HepG2 (cell line): Measurements from ENCODE around the gene OBSL1. TPM values are rescaled to one million over a fixed set of nuclear protein-coding genes. Genes with fewer than 3 reads are reported as not detected.

ENCODE experiments used
- ATAC-seq: fragments of 200-7000 bp; cut with Tn5 transposase; 3 replicates; pipeline ENCODE4 v1.9.1; 2020; ENCODE audit warnings: mild to moderate bottlenecking, moderate library complexity
- BruUV-seq: library from RNA; stranded (reverse); fragments of 400-500 nt; replicated peaks from 2 replicates; lab custom pipeline; 2021; lab: Mats Ljungman, UMichigan
- CTCF ChIA-PET: fragments of 300-600 bp; formaldehyde crosslinking; extraction: SDS; loops from one replicate; lab custom pipeline; 2021; ENCODE audit warnings: low total read pairs, inconsistent platforms, low intra/inter-chr PET ratio; lab: Yijun Ruan, JAX
- POLR2A ChIA-PET: fragments of 350-600 bp; sonication (Branson Sonifier 250); formaldehyde crosslinking; loops from one replicate; lab custom pipeline; 2020; ENCODE audit warnings: antibody characterized with exemption, inconsistent platforms; lab: Yijun Ruan, JAX
- DNase-seq: peaks from one replicate; pipeline ENCODE4 v3.0.0-alpha.2; 2015; ENCODE audit warnings: low spot score
- FAIRE-seq: peaks from 3 replicates; lab custom pipeline; 2011; peaks lifted over from hg19 to GRCh38; lab: Jason Lieb, UNC
- H2AFZ ChIP-seq: one replicate; pipeline ENCODE4 v1.6.1; 2011; ENCODE audit warnings: low read length, inconsistent platforms
- H3K27ac ChIP-seq: fragments of 300-600 bp; 3 replicates; pipeline ENCODE4 v1.8.0; 2011; ENCODE audit warnings: mixed run types, mild to moderate bottlenecking, mixed read lengths, low read length, inconsistent platforms; ENCODE audit not compliant: insufficient read depth; ENCODE audit errors: extremely low read length
- H3K27me3 ChIP-seq, 2 experiments: fragments of 200-600 bp in 1 of 2; 2 replicates in 1 of 2; 3 replicates in 1 of 2; pipeline versions ENCODE4 v1.6.0 to v1.8.0; 2011; ENCODE audit warnings: low read length in 2 of 2, mild to moderate bottlenecking in 2 of 2, moderate library complexity in 2 of 2, inconsistent platforms in 1 of 2; ENCODE audit not compliant: insufficient read depth in 2 of 2, control insufficient read depth in 1 of 2
- H3K36me3 ChIP-seq, 2 experiments: fragments of 200-600 bp in 1 of 2; replicated peaks in 1 of 2; 2 replicates in 1 of 2; 3 replicates in 1 of 2; pipeline versions ENCODE4 v1.5.1 to v1.8.0; 2011; ENCODE audit warnings: low read length in 2 of 2, inconsistent platforms in 1 of 2; ENCODE audit not compliant: insufficient read depth in 2 of 2, control insufficient read depth in 1 of 2
- H3K4me1 ChIP-seq: 2 replicates; pipeline ENCODE4 v1.5.1; 2012; ENCODE audit warnings: low read length, inconsistent platforms; ENCODE audit not compliant: insufficient read depth
- H3K4me2 ChIP-seq: 2 replicates; pipeline ENCODE4 v1.6.0; 2011; ENCODE audit warnings: low read depth, low read length, inconsistent platforms
- H3K4me3 ChIP-seq, 3 experiments: fragments of 200-600 bp in 1 of 3; sonication (generic), shearing (Covaris generic) in 1 of 3; replicated peaks in 1 of 3; 2 replicates each; pipeline ENCODE4 v1.5.1; 2011 to 2016; ENCODE audit warnings: low read length in 3 of 3, inconsistent platforms in 2 of 3, low read depth in 2 of 3, mild to moderate bottlenecking in 2 of 3, control low read depth in 1 of 3, mixed read lengths in 1 of 3; ENCODE audit not compliant: insufficient read depth in 1 of 3
- H3K79me2 ChIP-seq: one replicate; pipeline ENCODE4 v1.6.1; 2011; ENCODE audit warnings: low read length, inconsistent platforms; ENCODE audit not compliant: insufficient read depth
- H3K9ac ChIP-seq: 2 replicates; pipeline ENCODE4 v1.6.0; 2011; ENCODE audit warnings: mild to moderate bottlenecking, low read depth, low read length, inconsistent platforms; ENCODE audit not compliant: insufficient read depth
- H3K9me3 ChIP-seq: 2 replicates; pipeline ENCODE4 v1.5.1; 2012; ENCODE audit warnings: mild to moderate bottlenecking, low read length
- H4K20me1 ChIP-seq: 2 replicates; pipeline ENCODE4 v1.6.0; 2011; ENCODE audit warnings: inconsistent platforms, mild to moderate bottlenecking, low read length, moderate library complexity; ENCODE audit not compliant: insufficient read depth
- ARID3A ChIP-seq: IDR thresholded peaks from 2 replicates; pipeline ENCODE4 v1.6.1; 2012; ENCODE audit warnings: low read depth, low read length, improper control_type of control experiment
- ARNT ChIP-seq: fragments of 450-650 bp; IDR thresholded peaks from 2 replicates; pipeline ENCODE4 v1.6.1; 2017
- FUBP1 ChIP-seq: sonication (generic); formaldehyde crosslinking; IDR thresholded peaks from 2 replicates; pipeline ENCODE4 v1.5.1; 2020; ENCODE audit warnings: missing genetic modification reagents, mild to moderate bottlenecking, borderline replicate concordance
- HBP1 ChIP-seq: IDR thresholded peaks from 2 replicates; pipeline ENCODE4 v1.6.1; 2016; ENCODE audit warnings: low read depth, control low read depth
- KDM3A ChIP-seq: IDR thresholded peaks from 2 replicates; pipeline ENCODE4 v1.6.1; 2018; ENCODE audit warnings: low read depth, missing compliant biosample characterization
- PRPF4 ChIP-seq: fragments of 200-400 bp; formaldehyde crosslinking; IDR thresholded peaks from 2 replicates; pipeline ENCODE4 v1.6.1; 2016; ENCODE audit warnings: low read length, low read depth; ENCODE audit not compliant: poor library complexity, severe bottlenecking
- ZNF230 ChIP-seq: sonication (generic); formaldehyde crosslinking; IDR thresholded peaks from 2 replicates; pipeline ENCODE4 v1.4.0; 2020; ENCODE audit warnings: mild to moderate bottlenecking, missing genetic modification reagents
- ZNF280B ChIP-seq: sonication (generic); formaldehyde crosslinking; IDR thresholded peaks from 2 replicates; pipeline ENCODE4 v1.5.0; 2020; ENCODE audit warnings: missing genetic modification reagents, mild to moderate bottlenecking, borderline replicate concordance
- ZNF569 ChIP-seq: sonication (generic); formaldehyde crosslinking; IDR thresholded peaks from 2 replicates; pipeline ENCODE4 v1.5.0; 2020; ENCODE audit warnings: mild to moderate bottlenecking, missing genetic modification reagents, moderate library complexity, borderline replicate concordance
- ZNF747 ChIP-seq: sonication (generic); formaldehyde crosslinking; IDR thresholded peaks from 2 replicates; pipeline ENCODE4 v1.8.1; 2023; ENCODE audit warnings: missing genetic modification reagents, mild to moderate bottlenecking, borderline replicate concordance
- ZNF780A ChIP-seq: sonication (generic); formaldehyde crosslinking; IDR thresholded peaks from 2 replicates; pipeline ENCODE4 v1.8.0; 2022; ENCODE audit warnings: mild to moderate bottlenecking, missing genetic modification reagents, moderate library complexity
- ZSCAN31 ChIP-seq: sonication (generic); formaldehyde crosslinking; IDR thresholded peaks from 2 replicates; pipeline ENCODE4 v1.5.0; 2020; ENCODE audit warnings: low read depth, mild to moderate bottlenecking, missing genetic modification reagents
- WGBS: methylation state at CpG from one replicate; pipeline ENCODE4 v1.1.6; 2017; ENCODE audit warnings: low lambda C conversion rate; 5-methylcytosine and 5-hydroxymethylcytosine counted together
- in situ Hi-C: cut with HindIII; loops from 2 replicates; pipeline ENCODE4 v1.10.0; 2017; ENCODE audit warnings: low pct_unique_long_range_greater_than_20kb; ENCODE audit not compliant: extremely low pct_ligation_motif_present
- intact Hi-C: fragments of 100-400 bp; cut with micrococcal nuclease; formaldehyde crosslinking; loops from one replicate; pipeline ENCODE4 v1.10.0; 2022; ENCODE audit not compliant: unreplicated experiment
- polyA plus RNA-seq, 8 experiments: library from polyadenylated mRNA; depleted of rRNA in 3 of 8; stranded (reverse) in 7 of 8; unstranded in 1 of 8; fragments of >200 nt; fragmentation: Illumina TruSeq in 4 of 8; extraction: Trizol in 4 of 8; gene quantifications; 2 replicates each; pipeline versions ENCODE4 v1.2.1 to v1.2.3, GENCODE V29; 2011 to 2016; ENCODE audit warnings: low read depth in 4 of 8, missing spikeins in 1 of 8, mixed read lengths in 1 of 8; ENCODE audit not compliant: insufficient read depth in 1 of 8
- total RNA-seq, 5 experiments: library from RNA; depleted of rRNA; stranded (reverse); fragments of >200 nt; fragmentation: Illumina TruSeq; extraction: Trizol; gene quantifications; 2 replicates each; pipeline ENCODE4 v1.2.3, GENCODE V29; 2016; ENCODE audit warnings: low read depth in 1 of 5

The OBSL1 gene
- total and polyA plus RNA-seq, 2 of the 13 experiments (the other 11 are each of a cell fraction or from before 2014, with no cell fraction given) = 86.7 to 218 TPM

GRCh38 chr2:219615894-219616293 lies 44.6 kb upstream of the OBSL1 start:
- intact Hi-C loops = no loop called here
- H3K4me3 ChIP-seq = no peak overlapping the region
- H2AFZ ChIP-seq = no peak overlapping the region
- no peak for DNase-seq
- H3K27ac ChIP-seq = no peak overlapping the region
- H3K9ac ChIP-seq = no peak overlapping the region
- H4K20me1 ChIP-seq = no peaks in the 10 kb centered on the region
- no TSS peak for BruUV-seq
- in situ Hi-C loops = no loop called here
- POLR2A ChIA-PET = no interaction called here
- peaks cover 10% of the 10 kb centered on the region for H3K4me1 ChIP-seq
- TF ChIP-seq ZNF569 (CRISPR knock-in tag) (no peak), PRPF4 (no peak), ZSCAN31 (CRISPR knock-in tag) (no peak), ZNF230 (CRISPR knock-in tag) (no peak), ARID3A (no peak), KDM3A (CRISPR knock-in tag) (no peak), ZNF280B (CRISPR knock-in tag) (no peak), ARNT (no peak), FUBP1 (CRISPR knock-in tag) (no peak), ZNF780A (CRISPR knock-in tag) (no peak), HBP1 (CRISPR knock-in tag) (no peak), ZNF747 (no peak)
- TF ChIP-seq, all 625 proteins: peak for 0
- Histone ChIP-seq H3K36me3 (peaks cover 3 to 16% of the 10 kb centered on the region in 2 experiments; a peak in 4 of 5 replicates), H3K9me3 (no peaks in the 10 kb centered on the region), H3K4me2 (no peak overlapping the region), H3K27me3 (peaks cover 0 to 4% of the 10 kb centered on the region in 2 experiments; a peak in 1 of 5 replicates), H3K79me2 (no peaks in the 10 kb centered on the region)
- WGBS = 94% methylated on average over 9 of the region's 12 CpGs
- CTCF ChIA-PET = no interaction called here
- ATAC-seq (no peak), FAIRE-seq (no peak)
